H9 (cell line): ENCODE results near the gene TARBP1. TPM values are rescaled to one million over a fixed set of nuclear protein-coding genes. Genes with fewer than 3 reads are reported as not detected.

Source experiments
- DNase-seq: peaks from one replicate; pipeline ENCODE4 v3.0.0-alpha.2; 2017
- H2AFZ ChIP-seq: one replicate; pipeline ENCODE4 v1.6.1; 2013; ENCODE audit warnings: mild to moderate bottlenecking, low read length, control low read depth, moderate library complexity
- H2AK5ac ChIP-seq: 2 replicates; pipeline ENCODE4 v1.6.1; 2013; ENCODE audit warnings: low read length, control low read depth, mixed read lengths; ENCODE audit not compliant: insufficient read length
- H2BK120ac ChIP-seq: one replicate; pipeline ENCODE4 v1.6.1; 2013; ENCODE audit warnings: low read depth, mild to moderate bottlenecking, low read length, control low read depth, inconsistent platforms; ENCODE audit not compliant: poor library complexity, severe bottlenecking
- H2BK12ac ChIP-seq: 2 replicates; pipeline ENCODE4 v1.6.1; 2013; ENCODE audit warnings: low read length, control low read depth, mixed read lengths, low read depth; ENCODE audit not compliant: insufficient read length
- H2BK15ac ChIP-seq: 2 replicates; pipeline ENCODE4 v1.6.1; 2013; ENCODE audit warnings: low read depth, low read length, control low read depth
- H2BK20ac ChIP-seq: one replicate; pipeline ENCODE4 v1.6.1; 2013; ENCODE audit warnings: low read depth, mild to moderate bottlenecking, low read length, control low read depth, inconsistent platforms; ENCODE audit not compliant: poor library complexity, severe bottlenecking
- H2BK5ac ChIP-seq: 2 replicates; pipeline ENCODE4 v1.6.1; 2013; ENCODE audit warnings: low read length, control low read depth, mixed read lengths; ENCODE audit not compliant: insufficient read length
- H3K14ac ChIP-seq: 2 replicates; pipeline ENCODE4 v1.6.1; 2013; ENCODE audit warnings: low read length, control low read depth; ENCODE audit not compliant: insufficient read depth
- H3K18ac ChIP-seq: 2 replicates; pipeline ENCODE4 v1.6.1; 2013; ENCODE audit warnings: low read depth, mild to moderate bottlenecking, mixed read lengths, low read length, control low read depth; ENCODE audit not compliant: insufficient read length
- H3K23ac ChIP-seq: 2 replicates; pipeline ENCODE4 v1.6.1; 2013; ENCODE audit warnings: low read length, control low read depth, mixed read lengths, low read depth; ENCODE audit not compliant: insufficient read length
- H3K23me2 ChIP-seq: 2 replicates; pipeline ENCODE4 v1.6.1; 2013; ENCODE audit warnings: low read depth, mild to moderate bottlenecking, mixed read lengths, low read length, control low read depth; ENCODE audit not compliant: insufficient read length, poor library complexity, severe bottlenecking
- H3K27ac ChIP-seq: 2 replicates; pipeline ENCODE4 v1.5.1; 2013; ENCODE audit warnings: low read length, control low read depth, mixed read lengths, low read depth; ENCODE audit not compliant: insufficient read length
- H3K27me3 ChIP-seq: 2 replicates; pipeline ENCODE4 v1.6.1; 2013; ENCODE audit warnings: low read length, control low read depth, inconsistent platforms; ENCODE audit not compliant: insufficient read depth
- H3K4ac ChIP-seq: 2 replicates; pipeline ENCODE4 v1.6.1; 2013; ENCODE audit warnings: low read depth, mild to moderate bottlenecking, control low read depth, inconsistent platforms, low read length, moderate library complexity
- H3K4me1 ChIP-seq: 2 replicates; pipeline ENCODE4 v1.6.1; 2013; ENCODE audit warnings: low read length, control low read depth, inconsistent platforms; ENCODE audit not compliant: insufficient read depth
- H3K4me2 ChIP-seq: 2 replicates; pipeline ENCODE4 v1.6.1; 2013; ENCODE audit warnings: low read length, control low read depth, mixed read lengths; ENCODE audit not compliant: insufficient read length, insufficient read depth
- H3K56ac ChIP-seq: 2 replicates; pipeline ENCODE4 v1.6.1; 2013; ENCODE audit warnings: low read depth, mild to moderate bottlenecking, mixed read lengths, low read length, control low read depth; ENCODE audit not compliant: insufficient read length
- H3K79me1 ChIP-seq: 2 replicates; pipeline ENCODE4 v1.6.1; 2013; ENCODE audit warnings: low read depth, mild to moderate bottlenecking, moderate library complexity, low read length, control low read depth, inconsistent platforms; ENCODE audit not compliant: insufficient read depth, poor library complexity, severe bottlenecking
- H3K79me2 ChIP-seq: 2 replicates; pipeline ENCODE4 v1.6.1; 2013; ENCODE audit warnings: low read length, control low read depth, inconsistent platforms; ENCODE audit not compliant: insufficient read depth
- H3K9ac ChIP-seq: 2 replicates; pipeline ENCODE4 v1.6.1; 2013; ENCODE audit warnings: low read length, control low read depth, mixed read lengths; ENCODE audit not compliant: insufficient read length; ENCODE audit errors: extremely low read depth
- H3K9me3 ChIP-seq: one replicate; pipeline ENCODE4 v1.6.1; 2013; ENCODE audit warnings: low read depth, low read length, inconsistent platforms; ENCODE audit not compliant: control insufficient read depth
- H3T11ph ChIP-seq: one replicate; pipeline ENCODE4 v1.6.1; 2013; ENCODE audit warnings: mild to moderate bottlenecking, low read length, control low read depth, inconsistent platforms
- H4K20me1 ChIP-seq: one replicate; pipeline ENCODE4 v1.6.1; 2013; ENCODE audit not compliant: control insufficient read depth, insufficient read length, insufficient read depth
- H4K5ac ChIP-seq: 2 replicates; pipeline ENCODE4 v1.6.1; 2013; ENCODE audit warnings: low read depth, mild to moderate bottlenecking, mixed read lengths, low read length, control low read depth; ENCODE audit not compliant: insufficient read length
- H4K8ac ChIP-seq: replicated peaks from 2 replicates; pipeline ENCODE4 v1.6.1; 2013; ENCODE audit warnings: low read length, control low read depth, mixed read lengths, low read depth; ENCODE audit not compliant: insufficient read length
- H4K91ac ChIP-seq: 2 replicates; pipeline ENCODE4 v1.6.1; 2013; ENCODE audit warnings: low read depth, mild to moderate bottlenecking, moderate library complexity, mixed read lengths, low read length, control low read depth; ENCODE audit not compliant: insufficient read length
- H3K27ac Mint-ChIP-seq, 3 experiments: 2 replicates in 2 of 3; 3 replicates in 1 of 3; pipeline ENCODE4 v1.8.0; 2020 to 2021; ENCODE audit warnings: mixed read lengths in 3 of 3, mild to moderate bottlenecking in 1 of 3, moderate library complexity in 1 of 3
- H3K27me3 Mint-ChIP-seq: 2 replicates; pipeline ENCODE4 v1.8.0; 2021; ENCODE audit warnings: low read depth, mild to moderate bottlenecking, moderate library complexity, mixed read lengths
- H3K36me3 Mint-ChIP-seq, 3 experiments: 2 replicates in 2 of 3; 3 replicates in 1 of 3; pipeline ENCODE4 v1.8.0; 2020 to 2021; ENCODE audit warnings: low read depth in 3 of 3, mixed read lengths in 3 of 3; ENCODE audit not compliant: insufficient read depth in 1 of 3
- H3K4me1 Mint-ChIP-seq, 2 experiments: 2 replicates each; pipeline ENCODE4 v1.8.0; 2020; ENCODE audit warnings: mixed read lengths in 2 of 2
- H3K4me3 Mint-ChIP-seq, 2 experiments: 2 replicates in 1 of 2; 3 replicates in 1 of 2; pipeline ENCODE4 v1.8.0; 2020 to 2021; ENCODE audit warnings: mild to moderate bottlenecking in 2 of 2, mixed read lengths in 2 of 2, moderate library complexity in 1 of 2
- H3K9me3 Mint-ChIP-seq, 2 experiments: 2 replicates in 1 of 2; 3 replicates in 1 of 2; pipeline ENCODE4 v1.8.0; 2020; ENCODE audit warnings: mild to moderate bottlenecking in 2 of 2, mixed read lengths in 2 of 2, moderate library complexity in 1 of 2
- CTCF ChIP-seq: fragments of 200-600 bp; sonication (generic); conservative IDR thresholded peaks from 3 replicates; pipeline ENCODE4 v1.8.0; 2021; ENCODE audit warnings: antibody characterized with exemption, mild to moderate bottlenecking
- WGBS: extraction: QIAGEN DNeasy Blood & Tissue Kit; methylation state at CpG from one replicate; pipeline ENCODE4 v1.1.7; 2013; ENCODE audit warnings: missing lambda C conversion rate, low lambda C conversion rate, mixed read lengths; ENCODE audit not compliant: insufficient read length; ENCODE audit errors: extremely low coverage; 5-methylcytosine and 5-hydroxymethylcytosine counted together
- total RNA-seq: library from RNA; stranded (reverse); gene quantifications from 2 replicates; pipeline ENCODE4 v1.2.1, GENCODE V29; 2021

Gene TARBP1
- total RNA-seq, 1 experiment from 2014 or later, result 20.2 TPM

GRCh38 chr1:234369784-234370183, 109.2 kb downstream of the TARBP1 start:
- H4K5ac ChIP-seq, result no peak overlapping the region
- no peak overlapping the region for H3K27ac ChIP-seq
- H3K9ac ChIP-seq, result no peak overlapping the region

More at GRCh38 chr1:234369784-234370183, 109.2 kb downstream of the TARBP1 start:
- no peak overlapping the region for H3K27ac Mint-ChIP-seq
- Histone ChIP-seq H3K9me3 (no peaks in the 10 kb centered on the region), H2BK120ac (no peak overlapping the region), H4K91ac (no peak overlapping the region), H2AFZ (no peak overlapping the region), H2AK5ac (no peak overlapping the region), H3K4me2 (no peak overlapping the region), H3T11ph (no peak overlapping the region), H4K8ac (no peak overlapping the region), H3K79me1 (no peaks in the 10 kb centered on the region), H3K23me2 (no peaks in the 10 kb centered on the region), H3K18ac (no peak overlapping the region), H2BK12ac (no peak overlapping the region), H4K20me1 (no peaks in the 10 kb centered on the region), H3K56ac (no peak overlapping the region), H3K27me3 (no peaks in the 10 kb centered on the region), H3K23ac (no peak overlapping the region), H2BK20ac (no peak overlapping the region), H3K4ac (no peak overlapping the region), H3K14ac (no peak overlapping the region), H3K4me1 (peaks cover 3% of the 10 kb centered on the region; the same call in 1 of the 2 replicates), H3K79me2 (peaks cover 3% of the 10 kb centered on the region; the same call in 1 of the 2 replicates), H2BK15ac (no peak overlapping the region), H2BK5ac (no peak overlapping the region)
- TF ChIP-seq CTCF, result no peak
- no peak for DNase-seq
- H3K4me3 Mint-ChIP-seq, result no peak overlapping the region
- peaks cover 10 to 14% of the 10 kb centered on the region in 2 experiments for H3K4me1 Mint-ChIP-seq
- peaks cover 0 to 6% (median 4%) of the 10 kb centered on the region in 3 experiments; a peak in 5 of 7 replicates for H3K36me3 Mint-ChIP-seq
- WGBS, result no CpG with 5 or more reads among the region's 1 CpG
- H3K27me3 Mint-ChIP-seq, result peaks cover 27% of the 10 kb centered on the region
- H3K9me3 Mint-ChIP-seq, result no peaks in the 10 kb centered on the region
